CD4-positive, alpha-beta T cell treated with Interleukin-4 for 4 hours (primary cell): ENCODE results near the gene LPCAT3.

ENCODE experiments used
- DNase-seq: peaks from one replicate; pipeline ENCODE4 v3.0.0-alpha.2; 2020

LPCAT3 gene

GRCh38 chr12:6987956-6988553, 30.2 kb downstream of the LPCAT3 start:
- no peak for DNase-seq

GRCh38 chr12:6982532-6982931, 35.7 kb downstream of the LPCAT3 start:
- no peak for DNase-seq

- DNase-seq, result no peak
Observed at GRCh38 chr12:6981152-6982052, 36.9 kb downstream of the LPCAT3 start.

- DNase-seq, result no peak
Observed at GRCh38 chr12:6980740-6981139, 37.5 kb downstream of the LPCAT3 start.

DNA sequence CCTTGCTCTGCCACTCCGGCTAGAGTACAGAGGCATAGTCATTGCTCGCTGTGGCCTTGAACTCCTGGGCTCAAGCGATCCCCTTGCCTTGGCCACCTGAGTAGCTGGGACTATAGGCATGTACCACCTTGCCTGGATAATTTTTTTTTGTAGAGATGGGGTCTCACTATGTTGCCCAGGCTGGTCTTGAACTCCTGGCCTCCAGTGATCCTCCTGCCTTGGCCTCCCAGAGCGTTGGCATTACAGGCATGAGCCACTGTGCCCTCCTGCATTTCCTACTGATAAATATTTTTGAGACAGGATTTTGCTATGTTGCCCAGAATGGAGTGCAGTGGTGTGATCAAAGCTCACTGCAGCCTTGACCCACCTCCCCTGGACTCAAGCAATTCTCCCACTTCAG, 38.2 kb downstream of the LPCAT3 start:
- no peak for DNase-seq

- DNase-seq, result no peak
Observed at GRCh38 chr12:6979453-6979852, 38.8 kb downstream of the LPCAT3 start.

GRCh38 chr12:6979021-6979420, 39.3 kb downstream of the LPCAT3 start:
- no peak for DNase-seq

DNA sequence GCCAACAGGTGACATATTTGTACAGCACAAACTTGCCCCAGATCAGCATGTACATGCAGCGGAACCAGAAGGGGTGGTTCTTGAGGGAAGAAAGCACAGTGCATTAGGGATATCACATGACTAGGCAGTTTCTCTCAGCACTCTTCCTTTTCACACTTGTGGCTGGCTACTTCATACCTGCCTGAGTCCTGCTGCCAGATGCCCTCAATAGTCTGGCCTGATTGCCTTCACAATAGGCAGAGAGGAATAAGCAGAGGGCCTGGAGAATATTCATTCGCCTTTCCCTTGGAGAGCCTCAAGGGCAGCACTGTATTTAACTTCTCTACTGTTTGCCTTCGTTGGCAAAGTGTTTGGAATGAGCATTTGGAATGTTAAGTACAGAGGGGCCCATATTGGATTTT, 39.7 kb downstream of the LPCAT3 start:
- no peak for DNase-seq

- DNase-seq, result no peak
Observed at GRCh38 chr12:6978188-6978587, 40.1 kb downstream of the LPCAT3 start.

DNA sequence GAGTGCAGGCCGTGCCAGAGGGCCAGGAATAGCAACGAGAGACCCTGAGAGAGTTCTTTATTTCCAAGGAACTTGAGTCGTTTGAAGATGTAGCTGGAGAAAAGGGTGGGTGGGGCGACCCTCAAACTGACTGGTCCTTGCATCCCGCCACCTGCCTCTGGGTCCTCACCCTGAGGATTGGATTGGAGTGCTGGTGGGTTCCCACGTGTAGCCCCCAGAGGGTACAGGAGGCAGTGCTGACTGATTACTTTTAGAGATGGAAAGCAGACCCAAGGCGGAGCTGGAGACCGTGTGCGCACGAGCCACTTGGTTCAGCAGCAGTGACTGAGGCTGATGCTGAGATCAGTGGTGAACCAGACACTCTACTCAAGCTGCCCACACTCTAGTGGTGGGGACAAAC, 40.6 kb downstream of the LPCAT3 start:
- DNase-seq, result no peak

DNA sequence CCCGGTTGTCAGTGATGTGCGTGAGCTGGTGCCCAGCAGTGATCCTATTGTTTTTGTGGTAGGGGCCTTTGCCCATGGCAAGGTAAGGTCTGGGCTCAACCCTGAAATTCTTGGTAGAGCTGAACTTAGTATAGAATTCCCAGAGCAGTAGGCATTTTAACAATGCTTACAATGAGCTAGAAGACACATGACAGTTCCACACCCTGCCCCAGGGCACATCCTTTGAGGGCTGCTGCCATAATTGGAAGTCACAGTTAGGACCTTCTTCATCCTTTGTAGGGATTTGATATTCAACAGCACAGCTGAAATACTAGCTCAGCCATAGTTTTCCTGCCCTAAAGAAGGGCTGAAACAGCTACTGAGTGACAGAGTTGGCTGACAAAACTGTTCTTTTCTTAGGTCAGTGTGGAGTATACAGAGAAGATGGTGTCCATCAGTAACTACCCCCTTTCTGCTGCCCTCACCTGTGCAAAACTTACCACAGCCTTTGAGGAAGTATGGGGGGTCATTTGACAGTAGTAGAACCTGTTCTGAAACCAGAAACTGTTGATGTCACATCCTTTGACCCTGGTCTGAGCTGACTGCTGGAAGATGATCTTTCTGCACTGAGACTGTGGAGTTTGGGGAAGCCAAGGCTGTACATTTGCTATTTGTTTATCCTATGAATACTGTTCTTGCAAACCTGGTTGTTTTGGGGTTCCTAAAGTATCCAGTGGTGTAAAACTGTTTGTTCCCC, 42.8 kb downstream of the LPCAT3 start:
- DNase-seq, result no peak

DNA sequence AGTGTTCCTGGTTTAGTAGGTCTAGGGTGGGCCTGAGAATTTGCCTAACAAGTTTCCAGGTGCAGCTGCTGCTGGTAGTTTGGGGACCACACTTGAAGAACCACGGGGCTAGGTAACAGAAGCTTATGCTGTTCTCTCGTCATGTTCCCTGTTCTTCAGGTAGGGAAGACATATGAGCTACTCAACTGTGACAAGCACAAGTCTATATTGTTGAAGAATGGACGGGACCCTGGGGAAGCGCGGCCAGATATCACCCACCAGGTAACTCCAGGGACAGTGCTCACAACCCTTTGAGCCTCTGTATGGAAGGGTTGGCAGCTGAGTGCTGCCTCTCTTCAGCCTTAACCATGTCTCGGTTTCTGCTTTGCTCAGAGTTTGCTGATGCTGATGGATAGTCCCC, 44.1 kb downstream of the LPCAT3 start:
- no peak for DNase-seq

- no peak for DNase-seq
Observed at GRCh38 chr12:6970096-6970527, 48.2 kb downstream of the LPCAT3 start.

DNA sequence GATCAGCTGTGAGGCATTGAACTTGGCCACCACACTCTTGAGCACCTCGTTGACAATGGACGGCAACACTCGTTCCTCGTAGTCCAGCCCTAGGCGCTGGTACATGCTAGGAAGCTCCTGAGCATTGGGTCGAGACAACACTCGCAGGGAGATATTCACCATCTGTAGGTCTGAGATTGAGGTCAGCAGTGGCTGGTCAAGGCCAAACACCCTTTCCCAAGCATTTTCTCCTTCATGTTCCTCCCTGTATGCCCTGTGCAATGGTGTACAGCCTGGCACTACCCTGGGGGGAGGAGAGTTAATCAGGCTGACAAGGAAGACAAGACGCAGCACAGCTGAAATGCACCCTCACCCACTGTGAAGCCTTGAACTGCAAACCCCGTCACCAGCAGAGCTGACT, 49.9 kb downstream of the LPCAT3 start:
- DNase-seq, result no peak

- no peak for DNase-seq
Observed at GRCh38 chr12:6967651-6968100, 50.6 kb downstream of the LPCAT3 start.

GRCh38 chr12:6966351-6966750, 51.9 kb downstream of the LPCAT3 start:
- no peak for DNase-seq

DNA sequence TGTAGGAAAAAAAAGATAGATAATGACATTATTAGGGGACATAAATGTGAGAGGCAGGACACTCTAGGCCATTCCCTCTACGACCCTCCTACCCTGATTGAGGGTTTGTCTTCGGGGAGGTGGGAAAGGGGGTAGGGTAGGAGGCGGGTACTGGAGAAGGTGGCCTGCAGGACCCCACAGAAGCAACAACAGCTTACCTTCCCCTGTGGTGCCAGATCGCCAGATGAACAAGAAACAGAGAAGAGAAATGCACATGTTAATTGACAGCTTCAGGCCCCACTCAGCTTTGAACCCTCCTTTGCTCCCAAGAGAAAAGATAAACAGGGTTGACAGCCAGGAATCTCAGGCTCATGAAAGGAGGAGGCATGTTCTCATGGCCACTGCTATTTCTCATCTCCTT, 52.6 kb downstream of the LPCAT3 start:
- DNase-seq, result no peak

DNA sequence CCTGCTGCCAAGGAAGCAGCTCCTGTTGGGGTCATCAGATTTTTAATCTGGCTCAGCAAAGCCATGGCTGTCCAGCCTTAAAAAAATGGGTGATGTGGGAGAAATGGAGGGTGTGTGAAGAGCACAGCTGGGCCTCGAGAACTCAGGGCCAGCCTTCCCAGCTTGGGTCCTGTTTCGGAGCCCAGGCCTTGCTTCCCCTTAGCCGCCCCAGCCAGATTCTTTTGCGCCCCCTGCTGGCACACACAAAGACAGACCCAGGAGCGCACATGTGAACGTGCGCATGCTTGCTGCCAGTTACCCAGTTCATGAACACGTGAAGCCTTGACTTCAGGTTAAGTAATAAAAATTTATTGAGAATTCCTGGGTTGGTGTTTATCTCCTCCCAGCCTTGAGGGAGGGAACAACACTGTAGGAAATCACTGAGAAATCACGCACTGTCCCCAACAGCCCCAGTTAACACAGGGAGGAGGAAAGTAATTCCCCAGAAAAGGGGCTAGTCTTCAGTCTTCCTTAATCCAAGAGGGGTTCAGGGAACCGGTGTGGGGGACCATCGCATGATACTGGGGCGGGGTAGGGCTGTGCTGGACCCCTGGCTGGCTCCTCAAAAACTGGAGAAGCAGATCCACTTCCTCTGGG, 53.1 kb downstream of the LPCAT3 start:
- peak; percentile 89 for DNase-seq

GRCh38 chr12:6964605-6965025, 53.7 kb downstream of the LPCAT3 start:
- DNase-seq, result no peak

DNA sequence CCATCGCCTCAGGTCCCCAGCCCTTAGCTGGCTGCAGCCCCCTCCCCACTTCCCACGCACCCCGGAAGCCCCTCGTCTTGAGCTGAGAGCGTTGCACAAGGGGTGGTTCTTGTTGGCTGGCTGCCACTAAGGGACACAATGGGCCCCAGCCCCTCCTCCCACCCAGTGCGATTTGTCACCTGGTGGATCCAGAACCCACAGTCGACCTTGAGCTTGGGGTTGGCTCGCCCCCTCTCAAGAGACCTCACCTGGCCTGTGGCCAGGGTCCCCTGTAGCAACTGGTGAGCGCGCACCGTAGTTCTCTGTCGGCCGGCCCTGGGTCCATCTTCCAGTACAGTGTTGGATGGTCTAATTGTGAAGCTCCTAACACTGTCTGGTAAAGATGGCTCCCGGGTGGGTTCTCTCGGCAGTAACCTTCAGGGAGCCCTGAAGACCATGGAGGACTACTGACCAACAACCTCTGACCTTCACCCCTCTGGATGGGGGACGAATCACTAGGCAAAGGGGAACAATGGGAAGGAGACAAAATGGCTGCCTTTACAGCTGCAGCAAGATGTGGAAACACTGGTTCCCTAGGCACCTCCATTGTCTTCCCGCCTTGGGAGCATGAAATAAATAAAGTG, 54.4 kb downstream of the LPCAT3 start:
- no peak for DNase-seq

DNA sequence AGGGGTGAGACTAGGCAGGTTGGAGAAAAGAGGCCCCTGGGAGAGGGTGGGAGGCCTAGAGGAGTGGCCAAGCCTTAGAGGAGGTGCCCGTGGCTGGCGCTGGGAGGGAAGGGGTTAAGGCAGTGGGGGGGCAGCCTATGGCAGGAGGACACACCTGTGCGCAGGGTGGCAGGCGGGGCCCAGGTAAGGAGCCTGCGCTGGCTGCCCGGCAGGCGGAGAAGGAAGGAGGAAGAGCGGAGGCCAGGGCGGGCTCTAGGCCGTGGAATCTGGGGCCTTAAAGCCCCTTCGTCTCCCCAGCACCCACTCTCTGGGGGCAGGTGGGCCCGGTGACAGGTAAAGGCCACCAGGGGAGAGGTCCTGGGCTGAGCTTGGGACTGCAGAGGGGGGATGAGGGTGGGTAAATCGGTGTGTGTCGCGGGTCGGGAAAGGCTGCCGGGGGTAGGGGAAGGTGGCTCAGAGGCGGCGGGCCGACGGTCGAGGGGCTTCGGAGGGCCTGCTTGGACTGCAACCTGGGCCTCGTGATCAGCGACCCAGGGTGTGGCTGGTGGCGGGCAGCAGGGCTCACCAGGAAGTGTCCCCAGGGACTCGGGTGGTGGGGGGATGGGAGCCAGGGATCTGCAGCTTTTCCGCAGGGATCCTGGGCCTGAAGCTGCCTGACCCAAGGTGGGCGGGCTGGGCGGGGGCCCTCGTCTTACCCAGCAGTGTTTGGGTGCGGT, 55.1 kb downstream of the LPCAT3 start:
- DNase-seq, result no peak
